A549 (cell line): ENCODE measurements around the gene LILRB4.

ENCODE experiments used
- BHLHE40 ChIP-seq: IDR thresholded peaks from 2 replicates; pipeline ENCODE4 v1.6.1; 2012; ENCODE audit warnings: low read depth, low read length, inconsistent platforms
- EP300 ChIP-seq, 2 experiments: fragments of >200 bp; sonication (Bioruptor Twin); formaldehyde crosslinking; IDR thresholded peaks; 2 replicates in 1 of 2; 3 replicates in 1 of 2; pipeline ENCODE4 v1.6.1; 2016 to 2017
- HDAC2 ChIP-seq: fragments of 200-600 bp; sonication (generic); IDR thresholded peaks from 2 replicates; pipeline ENCODE4 v1.6.1; 2016
- JUNB ChIP-seq: fragments of >200 bp; sonication (Bioruptor Twin); formaldehyde crosslinking; IDR thresholded peaks from 2 replicates; pipeline ENCODE4 v1.6.1; 2016
- POLR2A ChIP-seq: IDR thresholded peaks from 2 replicates; pipeline ENCODE4 v1.6.1; 2012; ENCODE audit warnings: mild to moderate bottlenecking, low read length
- POLR2AphosphoS2 ChIP-seq: conservative IDR thresholded peaks from 2 replicates; pipeline ENCODE4 v1.6.1; 2012; ENCODE audit warnings: low read length, improper control_type of control experiment, inconsistent platforms
- RARB ChIP-seq: fragments of 250-450 bp; sonication (Bioruptor Pico); IDR thresholded peaks from 2 replicates; pipeline ENCODE4 v1.8.0; 2021; ENCODE audit warnings: mild to moderate bottlenecking, moderate library complexity
- RFX5 ChIP-seq: fragments of 450-650 bp; IDR thresholded peaks from 2 replicates; pipeline ENCODE4 v1.7.1; 2014; ENCODE audit warnings: antibody characterized with exemption, mild to moderate bottlenecking, moderate library complexity
- SMC3 ChIP-seq: fragments of >200 bp; sonication (Bioruptor Twin); formaldehyde crosslinking; IDR thresholded peaks from 3 replicates; pipeline ENCODE4 v1.6.1; 2018; ENCODE audit warnings: inconsistent platforms
- TF ChIP-seq, protein P1 (sequence below): fragments of >200 bp; sonication (Bioruptor Twin); formaldehyde crosslinking; IDR thresholded peaks from 3 replicates; pipeline ENCODE4 v1.5.1; 2016
- TF ChIP-seq, protein P2 (sequence below): fragments of 200-600 bp; sonication (generic); IDR thresholded peaks from 2 replicates; pipeline ENCODE4 v1.6.1; 2016; ENCODE audit warnings: antibody characterized with exemption, mild to moderate bottlenecking, moderate library complexity

DNA sequence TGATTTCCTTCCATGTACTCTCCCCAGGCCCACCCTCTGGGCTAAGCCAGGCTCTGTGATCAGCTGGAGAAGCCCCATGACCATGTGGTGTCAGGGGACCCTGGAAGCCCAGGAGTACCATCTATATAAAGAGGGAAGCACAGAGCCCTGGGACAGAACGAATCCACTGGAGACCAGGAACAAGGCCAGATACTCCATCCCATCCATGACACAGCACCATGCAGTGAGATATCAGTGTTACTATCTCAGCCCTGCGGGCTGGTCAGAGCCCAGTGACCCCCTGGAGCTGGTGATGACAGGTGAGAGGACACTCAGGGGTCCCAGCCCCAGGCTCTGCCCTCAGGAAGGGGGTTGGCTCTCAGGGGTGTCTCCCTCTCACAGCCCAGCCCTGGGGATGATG lies 34.0 kb downstream of the LILRB4 start:
- TF ChIP-seq BHLHE40 (no peak), EP300 (IDR thresholded peaks at IDR 0.05) (no peak), POLR2AphosphoS2 (no peak), POLR2A (no peak), RARB (CRISPR knock-in tag) (no peak), HDAC2 (no peak), JUNB (no peak), RFX5 (no peak), SMC3 (no peak)
- TF ChIP-seq, protein P1, sequence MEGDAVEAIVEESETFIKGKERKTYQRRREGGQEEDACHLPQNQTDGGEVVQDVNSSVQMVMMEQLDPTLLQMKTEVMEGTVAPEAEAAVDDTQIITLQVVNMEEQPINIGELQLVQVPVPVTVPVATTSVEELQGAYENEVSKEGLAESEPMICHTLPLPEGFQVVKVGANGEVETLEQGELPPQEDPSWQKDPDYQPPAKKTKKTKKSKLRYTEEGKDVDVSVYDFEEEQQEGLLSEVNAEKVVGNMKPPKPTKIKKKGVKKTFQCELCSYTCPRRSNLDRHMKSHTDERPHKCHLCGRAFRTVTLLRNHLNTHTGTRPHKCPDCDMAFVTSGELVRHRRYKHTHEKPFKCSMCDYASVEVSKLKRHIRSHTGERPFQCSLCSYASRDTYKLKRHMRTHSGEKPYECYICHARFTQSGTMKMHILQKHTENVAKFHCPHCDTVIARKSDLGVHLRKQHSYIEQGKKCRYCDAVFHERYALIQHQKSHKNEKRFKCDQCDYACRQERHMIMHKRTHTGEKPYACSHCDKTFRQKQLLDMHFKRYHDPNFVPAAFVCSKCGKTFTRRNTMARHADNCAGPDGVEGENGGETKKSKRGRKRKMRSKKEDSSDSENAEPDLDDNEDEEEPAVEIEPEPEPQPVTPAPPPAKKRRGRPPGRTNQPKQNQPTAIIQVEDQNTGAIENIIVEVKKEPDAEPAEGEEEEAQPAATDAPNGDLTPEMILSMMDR: no peak
- TF ChIP-seq, protein P2, sequence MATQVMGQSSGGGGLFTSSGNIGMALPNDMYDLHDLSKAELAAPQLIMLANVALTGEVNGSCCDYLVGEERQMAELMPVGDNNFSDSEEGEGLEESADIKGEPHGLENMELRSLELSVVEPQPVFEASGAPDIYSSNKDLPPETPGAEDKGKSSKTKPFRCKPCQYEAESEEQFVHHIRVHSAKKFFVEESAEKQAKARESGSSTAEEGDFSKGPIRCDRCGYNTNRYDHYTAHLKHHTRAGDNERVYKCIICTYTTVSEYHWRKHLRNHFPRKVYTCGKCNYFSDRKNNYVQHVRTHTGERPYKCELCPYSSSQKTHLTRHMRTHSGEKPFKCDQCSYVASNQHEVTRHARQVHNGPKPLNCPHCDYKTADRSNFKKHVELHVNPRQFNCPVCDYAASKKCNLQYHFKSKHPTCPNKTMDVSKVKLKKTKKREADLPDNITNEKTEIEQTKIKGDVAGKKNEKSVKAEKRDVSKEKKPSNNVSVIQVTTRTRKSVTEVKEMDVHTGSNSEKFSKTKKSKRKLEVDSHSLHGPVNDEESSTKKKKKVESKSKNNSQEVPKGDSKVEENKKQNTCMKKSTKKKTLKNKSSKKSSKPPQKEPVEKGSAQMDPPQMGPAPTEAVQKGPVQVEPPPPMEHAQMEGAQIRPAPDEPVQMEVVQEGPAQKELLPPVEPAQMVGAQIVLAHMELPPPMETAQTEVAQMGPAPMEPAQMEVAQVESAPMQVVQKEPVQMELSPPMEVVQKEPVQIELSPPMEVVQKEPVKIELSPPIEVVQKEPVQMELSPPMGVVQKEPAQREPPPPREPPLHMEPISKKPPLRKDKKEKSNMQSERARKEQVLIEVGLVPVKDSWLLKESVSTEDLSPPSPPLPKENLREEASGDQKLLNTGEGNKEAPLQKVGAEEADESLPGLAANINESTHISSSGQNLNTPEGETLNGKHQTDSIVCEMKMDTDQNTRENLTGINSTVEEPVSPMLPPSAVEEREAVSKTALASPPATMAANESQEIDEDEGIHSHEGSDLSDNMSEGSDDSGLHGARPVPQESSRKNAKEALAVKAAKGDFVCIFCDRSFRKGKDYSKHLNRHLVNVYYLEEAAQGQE: no peak
